Endometrium (tissue), 2 donors: ENCODE data around the gene LMF1.
"Not testable (repeated sequence)": the region's sequence is repeated elsewhere in the genome, so short reads cannot be mapped to it uniquely, and the experiment has no call there.

Experiments
- FAIRE-seq: peaks from 2 replicates; lab custom pipeline; 2012; peaks lifted over from hg19 to GRCh38; lab: Jason Lieb, UNC
- donor health status: control.
- donor health status: control.

Gene LMF1

DNA sequence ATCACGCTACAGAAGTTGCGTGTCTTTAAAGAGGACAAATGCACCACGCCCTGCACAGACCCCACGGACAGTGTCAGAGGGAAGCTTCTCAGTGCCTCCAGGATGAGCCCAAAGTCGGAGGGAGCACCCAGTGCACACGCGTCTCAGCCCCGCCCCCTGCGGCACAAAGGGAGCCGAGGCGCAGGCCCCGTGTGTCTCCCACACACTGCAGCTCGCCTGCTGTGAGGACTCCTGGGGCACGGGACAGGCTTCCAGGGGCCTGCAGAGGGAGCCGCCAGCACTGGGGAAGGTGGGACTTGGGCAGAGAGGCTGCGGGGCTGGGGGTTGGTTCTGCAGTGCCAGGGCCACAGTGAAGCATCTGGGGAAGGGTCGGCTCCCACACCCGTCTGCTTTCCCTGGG lies 77.4 kb downstream of the LMF1 start:
- no peak for FAIRE-seq

DNA sequence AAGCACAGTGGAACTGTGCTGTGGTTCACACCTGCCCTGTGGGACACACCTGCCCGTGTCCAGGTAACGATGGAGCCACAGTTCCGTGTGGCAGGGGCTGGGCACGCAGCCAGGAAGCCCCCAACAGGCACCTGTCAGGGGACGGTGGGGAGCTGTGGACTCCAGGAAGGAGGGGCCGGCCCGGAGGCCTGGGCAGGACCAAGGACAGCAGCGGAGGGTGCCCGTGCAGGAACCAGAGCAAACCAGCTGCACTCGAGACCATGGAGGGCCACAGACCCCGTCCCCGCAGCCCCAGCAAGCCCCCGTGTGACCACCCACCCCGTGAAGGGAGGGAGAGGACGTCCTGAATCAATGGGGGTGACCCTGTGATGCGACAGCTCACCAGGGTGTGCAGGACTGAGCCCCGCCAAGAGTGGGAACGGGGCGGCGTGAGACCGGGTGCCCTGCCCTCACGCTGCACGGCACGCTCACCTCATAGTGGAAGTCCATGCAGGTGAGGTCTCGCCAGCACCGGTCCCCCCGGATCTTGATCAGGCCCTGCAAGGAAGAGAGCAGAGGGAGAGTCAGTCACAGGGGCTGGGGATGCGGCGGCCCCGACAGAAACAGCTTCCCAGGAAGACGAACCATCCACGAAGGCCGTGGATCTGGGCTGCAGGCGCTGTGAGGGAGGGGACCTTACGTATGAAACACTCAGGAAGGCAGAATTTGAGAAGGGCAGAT lies 78.1 kb downstream of the LMF1 start:
- FAIRE-seq, result no peak

GRCh38 chr16:892006-892405 lies 78.8 kb downstream of the LMF1 start:
- no peak for FAIRE-seq

GRCh38 chr16:891353-891740 lies 79.4 kb downstream of the LMF1 start:
- FAIRE-seq, result no peak

DNA sequence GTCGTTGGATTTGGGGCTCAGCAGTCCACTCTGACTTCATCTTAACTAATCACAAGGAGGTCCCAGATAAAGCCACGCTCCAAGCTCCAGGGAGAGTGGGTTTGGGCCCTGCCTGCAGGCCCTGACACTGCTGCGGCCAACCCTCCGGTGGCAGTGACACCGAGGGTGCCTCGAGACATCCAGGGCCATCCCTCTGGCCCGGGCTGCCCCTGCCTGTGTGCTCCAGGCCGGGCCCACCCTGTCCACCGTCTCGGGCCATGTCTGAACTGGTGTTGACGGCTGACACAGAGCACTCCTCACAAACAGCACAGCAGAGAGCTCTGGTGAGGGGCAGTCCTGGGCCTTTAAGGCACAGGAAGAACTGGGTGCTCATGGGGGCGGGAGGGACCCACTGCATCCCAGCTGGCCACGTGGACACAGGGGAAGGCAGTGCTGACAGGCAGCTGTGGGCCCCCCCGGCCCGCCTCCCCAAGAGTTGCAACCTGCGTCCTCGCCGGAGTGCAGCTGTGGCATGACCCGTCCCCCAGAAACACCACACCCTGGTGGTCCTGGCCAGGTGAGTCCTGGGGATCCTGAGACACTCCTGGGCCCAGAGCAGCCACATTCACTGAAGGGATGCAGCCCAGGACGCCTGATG lies 80.0 kb downstream of the LMF1 start:
- no peak for FAIRE-seq

GRCh38 chr16:890217-890616 lies 80.6 kb downstream of the LMF1 start:
- no peak for FAIRE-seq

DNA sequence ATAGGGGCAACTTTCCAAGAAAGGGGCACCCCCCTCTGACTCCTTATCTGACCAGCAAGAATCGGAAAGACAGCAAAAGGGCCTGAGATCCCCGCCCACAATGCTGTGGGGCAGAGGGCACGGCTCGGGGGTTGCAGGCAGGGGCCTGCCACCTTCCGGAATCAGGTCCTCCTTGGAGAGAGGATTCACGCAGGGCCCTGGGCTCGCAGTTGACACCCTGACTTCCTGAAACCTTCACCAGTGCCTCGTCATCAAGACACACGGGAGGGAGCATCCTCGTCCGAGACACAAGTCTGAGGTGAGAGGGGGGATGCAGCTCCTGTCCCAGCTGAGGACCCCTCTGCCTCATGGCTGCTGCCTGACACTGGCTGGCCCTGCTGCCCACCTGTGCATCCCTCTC lies 81.2 kb downstream of the LMF1 start:
- FAIRE-seq, result no peak

GRCh38 chr16:888901-889570 lies 81.7 kb downstream of the LMF1 start:
- no peak for FAIRE-seq

- not testable (repeated sequence) for FAIRE-seq
Observed at GRCh38 chr16:888456-888855, 82.3 kb downstream of the LMF1 start.

GRCh38 chr16:887846-888245 lies 82.9 kb downstream of the LMF1 start:
- FAIRE-seq, result no peak

- FAIRE-seq, result no peak
Observed at GRCh38 chr16:886802-887731, 83.7 kb downstream of the LMF1 start.

DNA sequence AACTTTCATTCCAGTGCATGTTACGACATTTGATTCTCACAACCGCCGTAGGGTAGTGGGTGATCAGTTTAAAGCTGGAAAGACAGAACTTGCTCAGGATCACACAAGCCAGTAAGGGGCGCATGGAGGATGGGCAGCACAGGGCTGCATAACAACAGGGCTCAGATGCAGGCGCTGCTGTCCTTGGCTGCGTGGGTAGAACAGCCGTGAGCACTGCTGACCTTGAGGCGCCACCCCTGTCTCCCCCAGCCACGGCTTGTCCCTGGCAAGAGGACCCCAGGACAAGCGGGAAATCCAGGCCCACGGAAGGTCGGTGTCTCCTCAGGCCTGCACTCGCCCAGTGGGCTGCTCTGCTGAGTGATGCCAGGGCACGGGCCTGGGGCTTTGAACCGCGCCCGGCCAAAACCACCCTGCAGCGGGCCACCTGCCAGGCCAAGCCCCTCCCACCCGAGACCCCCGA lies 84.7 kb downstream of the LMF1 start:
- no peak for FAIRE-seq

DNA sequence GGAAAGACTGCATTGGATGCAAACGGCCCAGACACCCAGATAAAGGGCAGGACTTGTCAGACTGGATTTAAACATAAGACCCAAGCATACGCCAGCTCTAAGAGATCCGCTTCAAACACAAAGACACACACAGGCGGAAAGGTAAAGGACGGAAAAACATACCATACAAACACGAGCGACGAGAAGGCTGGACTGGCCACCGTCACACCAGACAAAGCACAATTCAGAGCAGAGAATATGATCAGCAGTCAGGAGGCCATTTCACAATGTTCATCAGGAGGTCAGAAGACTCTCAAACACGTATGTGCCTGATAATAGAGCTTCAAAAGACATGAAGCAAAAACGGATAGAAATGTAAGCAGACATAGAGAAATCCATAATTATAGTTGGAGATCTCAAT lies 85.4 kb downstream of the LMF1 start:
- no peak for FAIRE-seq

DNA sequence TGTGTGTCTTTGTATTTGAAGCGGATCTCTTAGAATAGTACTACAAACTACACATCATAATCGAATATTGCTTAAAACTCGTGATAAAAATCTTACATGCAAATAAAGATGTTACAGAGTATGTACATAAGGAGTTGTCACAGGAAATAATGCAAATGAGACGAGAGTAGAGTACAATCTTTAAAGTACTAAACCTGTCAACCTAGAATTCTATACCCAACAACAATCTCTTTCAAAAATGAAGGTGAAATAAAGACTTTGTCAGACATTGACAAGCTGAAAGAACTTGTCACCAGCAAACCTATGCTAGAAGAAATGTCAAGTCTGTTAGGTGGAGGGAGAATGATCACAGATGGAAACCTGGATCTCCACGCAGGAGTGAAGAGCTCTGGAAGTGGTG lies 86.6 kb downstream of the LMF1 start:
- FAIRE-seq, result no peak

DNA sequence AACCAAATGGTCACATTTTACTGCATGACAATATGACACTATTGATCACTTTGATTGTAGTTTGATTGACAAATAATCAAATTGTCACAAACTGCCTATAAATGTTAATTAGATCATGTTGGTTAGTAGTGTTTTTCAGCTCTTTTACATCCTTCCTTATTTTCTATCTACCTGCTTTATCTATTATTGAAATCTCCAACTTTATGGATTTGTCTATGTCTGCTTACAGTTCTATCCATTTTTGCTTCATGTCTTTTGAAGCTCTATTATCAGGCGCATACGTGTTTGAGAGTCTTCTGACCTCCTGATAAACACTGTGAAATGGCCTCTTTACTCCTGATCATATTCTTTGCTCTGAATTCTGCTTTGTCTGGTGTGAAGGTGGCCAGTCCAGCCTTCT lies 87.0 kb downstream of the LMF1 start:
- FAIRE-seq, result no peak

DNA sequence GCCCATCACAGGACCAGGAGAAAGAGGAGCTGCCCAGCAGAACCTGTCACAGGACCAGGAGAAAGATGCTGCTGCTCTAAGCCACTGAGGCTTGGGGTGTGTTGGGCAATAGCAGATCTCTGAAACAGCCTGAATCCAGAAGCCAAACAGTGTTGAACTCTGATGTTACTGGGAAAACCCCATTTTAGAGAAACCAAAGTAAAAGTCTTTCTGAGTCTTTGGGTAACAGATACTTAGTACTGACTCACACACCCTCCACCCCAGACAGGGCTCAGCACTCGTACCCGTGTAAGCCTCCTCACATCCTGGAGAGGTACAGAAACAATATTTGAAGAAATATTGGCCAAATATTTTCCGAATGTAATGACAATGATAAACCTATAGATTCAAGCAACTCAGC lies 87.4 kb downstream of the LMF1 start:
- FAIRE-seq, result no peak

- not testable (repeated sequence) for FAIRE-seq
Observed at GRCh38 chr16:882671-883070, 88.1 kb downstream of the LMF1 start.

- no peak for FAIRE-seq
Observed at GRCh38 chr16:882256-882655, 88.5 kb downstream of the LMF1 start.

DNA sequence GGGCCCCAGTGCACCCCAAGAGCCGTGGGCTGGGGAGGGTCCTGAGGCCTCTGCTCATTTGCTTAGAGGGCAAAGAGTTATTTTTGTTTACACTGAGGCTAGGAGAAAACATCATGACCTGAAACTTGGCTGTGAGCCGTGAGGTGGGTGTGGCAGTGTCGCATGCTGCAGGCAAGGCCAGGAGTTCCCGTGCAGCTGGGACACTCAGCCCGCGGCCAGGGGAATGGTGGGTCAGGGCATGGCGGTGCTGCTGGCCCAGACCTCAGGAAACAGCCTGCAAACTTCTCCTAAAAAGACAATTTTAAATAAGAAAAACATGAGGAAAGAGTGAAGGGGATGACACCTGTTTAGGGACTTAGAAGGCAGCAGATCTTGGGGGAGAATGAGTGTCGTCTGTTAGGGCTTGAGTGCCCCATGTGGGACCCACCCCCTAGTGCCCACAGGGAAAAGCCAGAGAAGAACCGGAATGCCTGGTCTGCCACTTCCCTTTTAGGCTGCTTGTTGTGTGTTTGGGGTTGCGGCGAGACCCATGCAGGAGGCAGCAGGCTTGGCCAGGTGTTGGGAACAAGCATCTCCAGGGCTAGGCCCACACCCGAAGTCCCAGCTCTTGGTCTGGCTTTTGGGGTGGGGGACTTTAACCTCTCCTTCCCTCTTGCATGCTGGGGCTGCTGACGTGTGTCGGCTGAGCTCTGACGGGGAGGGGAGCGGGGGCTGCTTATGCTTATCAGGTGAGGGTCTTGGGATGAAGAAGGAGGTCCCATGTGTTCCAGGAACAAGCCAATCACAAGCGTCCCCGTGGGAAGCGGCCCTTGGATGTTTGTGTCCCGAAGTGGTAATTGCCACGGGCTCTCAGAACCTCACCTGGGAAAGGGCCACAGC lies 89.3 kb downstream of the LMF1 start:
- no peak for FAIRE-seq

- FAIRE-seq, result no peak
Observed at GRCh38 chr16:880471-881171, 90.2 kb downstream of the LMF1 start.

DNA sequence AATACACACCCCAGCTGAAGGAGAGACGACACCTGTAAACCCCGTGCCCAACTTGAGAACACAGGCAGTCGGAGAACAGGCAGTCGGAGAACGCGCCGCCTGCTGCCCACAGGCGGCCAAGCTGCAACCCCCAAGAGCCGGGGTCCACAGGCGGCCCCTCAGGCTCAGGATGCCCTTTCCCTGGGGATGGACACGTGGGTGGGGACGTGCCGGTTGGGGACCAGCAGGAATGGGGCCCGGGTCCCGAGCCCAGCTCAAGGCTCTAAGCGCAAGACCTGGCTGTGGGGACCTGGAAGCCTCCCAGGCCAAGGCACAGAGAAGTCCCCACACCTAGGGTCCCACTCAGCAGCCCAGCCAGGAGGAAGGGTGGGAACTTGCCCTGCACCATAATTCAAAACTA lies 90.8 kb downstream of the LMF1 start:
- no peak for FAIRE-seq
